Hepatocyte (in vitro differentiated cells): ENCODE data around the gene RAMAC. TPM values are rescaled to one million over a fixed set of nuclear protein-coding genes. Genes with fewer than 3 reads are reported as not detected.

Source experiments
- DNase-seq: peaks from one replicate; pipeline ENCODE4 v3.0.0-alpha.2; 2016; ENCODE audit warnings: low spot score
- H2AFZ ChIP-seq: fragments of 200-600 bp; sonication (generic); 2 replicates; pipeline ENCODE4 v1.6.0; 2016; ENCODE audit warnings: antibody characterized with exemption, mild to moderate bottlenecking
- H3K27ac ChIP-seq: fragments of 200-600 bp; sonication (generic); 2 replicates; pipeline ENCODE4 v1.5.1; 2016; ENCODE audit warnings: mild to moderate bottlenecking
- H3K27me3 ChIP-seq: fragments of 200-600 bp; sonication (generic); 2 replicates; pipeline ENCODE4 v1.6.1; 2016
- H3K36me3 ChIP-seq: fragments of 200-600 bp; sonication (generic); replicated peaks from 2 replicates; pipeline ENCODE4 v1.5.1; 2016; ENCODE audit warnings: low read depth; ENCODE audit not compliant: insufficient read depth
- H3K4me1 ChIP-seq: fragments of 200-600 bp; sonication (generic); 2 replicates; pipeline ENCODE4 v1.5.1; 2016; ENCODE audit warnings: mild to moderate bottlenecking, moderate library complexity; ENCODE audit not compliant: insufficient read depth
- H3K4me2 ChIP-seq: fragments of 200-600 bp; sonication (generic); 2 replicates; pipeline ENCODE4 v1.6.0; 2016
- H3K4me3 ChIP-seq: fragments of 200-600 bp; sonication (generic); 2 replicates; pipeline ENCODE4 v1.5.1; 2016; ENCODE audit warnings: mild to moderate bottlenecking
- H3K79me2 ChIP-seq: fragments of 200-600 bp; sonication (generic); 2 replicates; pipeline ENCODE4 v1.6.0; 2017; ENCODE audit warnings: mild to moderate bottlenecking
- H3K9me2 ChIP-seq: fragments of 200-600 bp; sonication (generic); replicated peaks from 2 replicates; pipeline ENCODE4 v1.6.0; 2017; ENCODE audit warnings: mild to moderate bottlenecking; ENCODE audit not compliant: insufficient read depth
- H3K9me3 ChIP-seq: fragments of 200-600 bp; sonication (generic); 2 replicates; pipeline ENCODE4 v1.5.1; 2016; ENCODE audit warnings: low read depth, mild to moderate bottlenecking
- H4K20me1 ChIP-seq: fragments of 200-600 bp; sonication (generic); 2 replicates; pipeline ENCODE4 v1.6.0; 2016; ENCODE audit warnings: mild to moderate bottlenecking; ENCODE audit not compliant: insufficient read depth, poor library complexity, severe bottlenecking
- EZH2 ChIP-seq: fragments of 200-600 bp; sonication (generic); IDR thresholded peaks from 2 replicates; pipeline ENCODE4 v1.6.1; 2016; ENCODE audit warnings: antibody characterized with exemption, mild to moderate bottlenecking, borderline replicate concordance
- EZH2phosphoT487 ChIP-seq: fragments of 200-600 bp; sonication (generic); IDR thresholded peaks from one replicate; pipeline ENCODE4 v1.6.1; 2018; ENCODE audit warnings: antibody characterized with exemption, mild to moderate bottlenecking, low read depth, moderate library complexity; ENCODE audit not compliant: unreplicated experiment, severe bottlenecking
- WGBS: methylation state at CpG from one replicate; pipeline ENCODE4 v1.1.6; 2016; ENCODE audit warnings: low lambda C conversion rate; ENCODE audit errors: missing lambda C conversion rate; 5-methylcytosine and 5-hydroxymethylcytosine counted together
- polyA plus RNA-seq: library from polyadenylated mRNA; unstranded; fragments of >200 nt; fragmentation: Nextera tagmentation; extraction: Ambion mirVana; gene quantifications from 2 replicates; pipeline ENCODE4 v1.2.1, GENCODE V29; 2016
- total RNA-seq: library from RNA; depleted of rRNA; stranded (reverse); fragments of >200 nt; gene quantifications from 2 replicates; pipeline ENCODE4 v1.2.3, GENCODE V29; 2014
- TF ChIP-seq, protein P1 (sequence below): fragments of 200-600 bp; sonication (generic); IDR thresholded peaks from 2 replicates; pipeline ENCODE4 v1.5.1; 2016; ENCODE audit warnings: antibody characterized with exemption, mild to moderate bottlenecking; ENCODE audit not compliant: poor library complexity

The RAMAC gene
- total and polyA plus RNA-seq, 2 experiments from 2014 or later = 55.5 to 64.1 TPM

DNA sequence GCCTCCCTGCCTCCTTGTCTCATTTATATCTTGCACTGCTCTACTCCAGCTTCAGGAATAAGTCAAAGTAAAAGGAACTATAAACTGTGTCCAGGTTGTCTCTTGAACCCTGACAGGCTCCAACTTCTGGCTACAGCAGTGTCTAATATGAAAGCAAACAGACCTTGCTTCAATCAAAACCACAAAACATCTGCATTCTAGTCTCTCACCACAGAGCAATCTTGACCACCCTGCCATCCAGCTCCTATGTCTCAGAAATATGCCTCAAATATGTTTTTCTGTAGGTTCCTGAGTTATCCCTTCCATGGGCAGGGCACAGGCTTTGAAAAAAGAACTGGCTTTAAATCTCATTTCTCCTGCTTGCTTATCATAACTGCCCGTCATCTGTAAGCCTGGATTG is 13.0 kb upstream of the RAMAC start:
- Histone ChIP-seq H3K79me2 (no peaks in the 10 kb centered on the region), H3K4me2 (no peak overlapping the region), H3K9me3 (no peaks in the 10 kb centered on the region), H3K4me1 (no peaks in the 10 kb centered on the region), H3K36me3 (no peaks in the 10 kb centered on the region), H3K9me2 (no peaks in the 10 kb centered on the region), H3K27ac (no peak overlapping the region), H2AFZ (no peak overlapping the region), H3K4me3 (no peak overlapping the region), H4K20me1 (no peaks in the 10 kb centered on the region), H3K27me3 (no peaks in the 10 kb centered on the region)
- TF ChIP-seq, protein P1, sequence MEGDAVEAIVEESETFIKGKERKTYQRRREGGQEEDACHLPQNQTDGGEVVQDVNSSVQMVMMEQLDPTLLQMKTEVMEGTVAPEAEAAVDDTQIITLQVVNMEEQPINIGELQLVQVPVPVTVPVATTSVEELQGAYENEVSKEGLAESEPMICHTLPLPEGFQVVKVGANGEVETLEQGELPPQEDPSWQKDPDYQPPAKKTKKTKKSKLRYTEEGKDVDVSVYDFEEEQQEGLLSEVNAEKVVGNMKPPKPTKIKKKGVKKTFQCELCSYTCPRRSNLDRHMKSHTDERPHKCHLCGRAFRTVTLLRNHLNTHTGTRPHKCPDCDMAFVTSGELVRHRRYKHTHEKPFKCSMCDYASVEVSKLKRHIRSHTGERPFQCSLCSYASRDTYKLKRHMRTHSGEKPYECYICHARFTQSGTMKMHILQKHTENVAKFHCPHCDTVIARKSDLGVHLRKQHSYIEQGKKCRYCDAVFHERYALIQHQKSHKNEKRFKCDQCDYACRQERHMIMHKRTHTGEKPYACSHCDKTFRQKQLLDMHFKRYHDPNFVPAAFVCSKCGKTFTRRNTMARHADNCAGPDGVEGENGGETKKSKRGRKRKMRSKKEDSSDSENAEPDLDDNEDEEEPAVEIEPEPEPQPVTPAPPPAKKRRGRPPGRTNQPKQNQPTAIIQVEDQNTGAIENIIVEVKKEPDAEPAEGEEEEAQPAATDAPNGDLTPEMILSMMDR = no peak
- no peak for TF ChIP-seq EZH2phosphoT487
- TF ChIP-seq EZH2 = no peak
- WGBS = 76% methylated on average over 1 of the region's 1 CpG
- DNase-seq = no peak

DNA sequence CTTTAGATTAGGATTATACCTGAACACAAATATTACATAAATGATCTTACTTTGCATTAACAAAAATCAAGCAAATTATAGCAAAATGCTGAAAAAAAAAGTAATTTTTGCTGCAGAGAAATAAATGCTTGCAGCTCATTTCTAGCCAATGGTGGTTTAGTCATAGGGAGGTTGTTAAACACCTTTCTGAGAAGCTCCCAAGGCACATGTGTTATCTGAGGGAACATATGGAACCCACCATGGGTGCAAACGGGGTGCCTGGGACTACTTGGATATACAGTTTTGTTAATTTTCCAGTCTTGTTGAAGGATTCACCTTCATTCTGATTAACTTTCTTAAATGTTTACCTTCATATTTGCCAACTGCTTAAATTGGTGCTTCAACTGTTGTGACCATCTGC is 8.9 kb upstream of the RAMAC start:
- no peak overlapping the region for H3K4me3 ChIP-seq
- H3K27ac ChIP-seq = no peak overlapping the region
- 83% methylated on average over 1 of the region's 1 CpG for WGBS
- H2AFZ ChIP-seq = no peak overlapping the region
- H3K9me2 ChIP-seq = no peaks in the 10 kb centered on the region
- no peak for DNase-seq
- H3K4me2 ChIP-seq = no peak overlapping the region
- TF ChIP-seq, protein P1 = no peak
- TF ChIP-seq EZH2phosphoT487 = no peak
- no peak for TF ChIP-seq EZH2
- H3K9me3 ChIP-seq = no peaks in the 10 kb centered on the region
- no peaks in the 10 kb centered on the region for H3K27me3 ChIP-seq
- H4K20me1 ChIP-seq = no peaks in the 10 kb centered on the region
- no peaks in the 10 kb centered on the region for H3K36me3 ChIP-seq
- no peaks in the 10 kb centered on the region for H3K4me1 ChIP-seq
- H3K79me2 ChIP-seq = no peaks in the 10 kb centered on the region

DNA sequence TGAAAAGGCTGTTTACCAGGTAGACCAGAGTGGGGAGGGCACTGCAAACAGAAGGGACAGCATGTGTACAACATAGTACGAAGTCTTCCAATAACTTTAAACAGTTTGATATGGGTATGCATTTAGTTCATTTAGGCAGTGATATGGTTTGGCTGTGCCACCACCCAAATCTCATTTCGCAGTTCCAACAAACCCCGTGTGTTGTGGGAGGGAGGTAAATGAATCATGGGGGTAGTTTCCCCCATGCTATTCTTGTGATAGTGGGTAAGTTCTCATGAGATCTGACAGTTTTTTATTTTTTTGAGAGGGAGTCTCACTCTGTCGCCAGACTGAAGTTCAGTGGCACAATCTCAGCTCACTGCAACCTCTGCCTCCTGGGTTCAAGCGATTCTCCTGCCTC is 7.6 kb upstream of the RAMAC start:
- H3K4me2 ChIP-seq = no peak overlapping the region
- no peaks in the 10 kb centered on the region for H3K27me3 ChIP-seq
- no peak overlapping the region for H3K4me3 ChIP-seq
- H3K79me2 ChIP-seq = no peaks in the 10 kb centered on the region
- no peaks in the 10 kb centered on the region for H3K9me2 ChIP-seq
- no peak overlapping the region for H3K27ac ChIP-seq
- H2AFZ ChIP-seq = no peak overlapping the region
- no peaks in the 10 kb centered on the region for H3K9me3 ChIP-seq
- TF ChIP-seq EZH2phosphoT487 (no peak), EZH2 (no peak)
- TF ChIP-seq, protein P1 = no peak
- no peak for DNase-seq
- no peaks in the 10 kb centered on the region for H3K36me3 ChIP-seq
- 100% methylated on average over 5 of the region's 5 CpGs for WGBS
- H3K4me1 ChIP-seq = no peaks in the 10 kb centered on the region
- no peaks in the 10 kb centered on the region for H4K20me1 ChIP-seq

DNA sequence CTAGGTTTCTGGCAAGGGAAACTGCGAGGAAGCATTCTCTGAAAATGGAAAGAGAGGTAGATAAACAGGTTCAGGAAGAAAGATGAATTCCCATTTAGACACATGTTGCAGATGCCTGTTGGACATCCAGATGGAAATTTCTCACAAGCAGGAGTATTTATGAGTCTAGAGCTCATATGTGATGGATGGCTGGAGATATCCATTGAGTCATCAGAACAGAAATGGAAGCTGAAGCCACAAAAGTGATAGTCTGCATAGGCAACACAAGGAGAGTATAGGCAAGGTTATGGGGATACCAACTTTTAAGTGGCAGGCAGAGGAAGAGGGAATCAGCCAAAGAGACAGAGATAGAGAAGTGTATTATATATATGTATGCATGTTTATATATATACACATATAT is 6.3 kb upstream of the RAMAC start:
- Histone ChIP-seq H3K4me2 (no peak overlapping the region), H4K20me1 (no peaks in the 10 kb centered on the region), H3K79me2 (peaks cover 4% of the 10 kb centered on the region), H3K9me3 (no peaks in the 10 kb centered on the region), H3K27ac (no peak overlapping the region), H3K36me3 (no peaks in the 10 kb centered on the region), H3K4me3 (no peak overlapping the region), H3K4me1 (no peaks in the 10 kb centered on the region), H3K27me3 (no peaks in the 10 kb centered on the region), H2AFZ (no peak overlapping the region), H3K9me2 (no peaks in the 10 kb centered on the region)
- 81% methylated on average over 1 of the region's 1 CpG for WGBS
- TF ChIP-seq EZH2 = no peak
- TF ChIP-seq EZH2phosphoT487 = no peak
- TF ChIP-seq, protein P1 = no peak
- no peak for DNase-seq
